Adipose tissue (tissue), 3 donors: ENCODE data around the gene MKRN2. TPM values are rescaled to one million over a fixed set of nuclear protein-coding genes. Genes with fewer than 3 reads are reported as not detected.

Source experiments
- H3K27ac ChIP-seq: one replicate; pipeline ENCODE4 v1.5.1; 2013; ENCODE audit warnings: low read depth, low read length
- WGBS, 3 donors: extraction: QIAGEN DNeasy Blood & Tissue Kit; methylation state at CpG; one replicate each; pipeline ENCODE4 v1.1.7; 2013; 5-methylcytosine and 5-hydroxymethylcytosine counted together
- polyA plus RNA-seq, 3 donors: library from polyadenylated mRNA; stranded (reverse); fragments of 200-250 nt; gene quantifications; one replicate each; pipeline ENCODE4 v1.2.3, GENCODE V29; 2013
- donor health status: healthy with polysubstance abuse.
- donor health status: Bipolar disorder and iron deficiency.
- donor health status: healthy.

MKRN2 gene
- polyA plus RNA-seq, 3 donors: 16.0 to 18.1 (median 17.9) TPM

DNA sequence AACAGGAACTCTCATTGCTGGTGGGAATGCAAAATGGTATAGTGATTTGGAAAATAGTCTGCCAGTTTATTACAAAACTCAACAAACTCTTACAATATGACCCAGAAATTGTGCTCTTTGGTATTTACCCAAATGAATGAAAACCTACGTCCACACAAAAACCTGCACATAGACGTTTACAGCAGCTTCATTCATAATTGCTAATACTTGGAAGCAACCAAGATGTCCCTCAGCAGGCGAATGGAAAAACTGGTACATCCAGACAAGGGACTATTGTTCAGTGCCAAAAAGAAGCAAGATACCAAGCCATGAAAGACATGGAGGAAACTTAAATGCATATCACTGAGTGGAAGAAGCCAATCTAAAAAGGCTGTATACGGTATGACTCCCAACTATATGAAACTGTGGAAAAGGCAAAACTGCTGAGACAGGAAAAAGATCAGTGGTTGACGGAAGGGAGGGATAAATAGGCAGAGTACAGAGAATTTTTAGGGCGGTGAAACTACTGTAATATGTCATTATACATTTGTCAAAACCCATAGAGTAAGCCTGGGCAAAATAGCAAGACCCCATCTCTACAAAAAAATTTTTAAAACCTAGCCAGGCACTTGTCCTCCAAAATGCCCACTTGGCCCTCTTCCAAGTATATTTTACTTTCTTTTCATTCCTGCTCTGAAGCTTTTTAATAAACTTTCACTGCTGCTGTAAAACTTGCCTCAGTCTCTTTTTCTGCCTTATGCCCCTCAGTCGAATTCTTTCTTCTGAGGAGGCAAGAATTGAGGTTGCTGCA is 6.7 kb upstream of the MKRN2 start:
- H3K27ac ChIP-seq: no peak overlapping the region
- 65 to 72% (median 69%) methylated on average over 7 of the region's 7 CpGs for WGBS, 3 donors

DNA sequence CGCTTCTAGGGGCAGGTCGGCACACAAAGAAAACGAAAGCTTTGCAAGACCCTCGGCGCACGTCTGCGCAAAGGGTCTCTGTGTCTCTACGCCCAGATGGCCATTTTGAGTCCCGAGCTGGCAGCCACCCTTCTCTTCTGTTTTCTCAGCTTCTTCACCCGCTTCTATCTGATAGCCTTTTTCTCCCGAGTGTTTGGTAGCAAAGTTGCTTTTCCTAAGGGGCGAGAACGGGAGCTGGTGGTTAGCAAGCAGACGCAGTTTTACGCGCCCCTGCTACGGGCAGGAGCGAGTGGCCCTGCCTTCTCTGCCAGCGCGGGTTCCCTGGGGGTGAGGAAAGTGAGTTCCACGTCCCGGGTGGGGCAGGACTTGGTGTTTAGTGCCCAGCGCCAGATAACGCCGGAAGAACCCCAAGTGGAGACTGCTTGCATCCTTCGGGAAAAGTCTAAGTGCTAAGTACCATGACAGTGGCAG is 2.9 kb upstream of the MKRN2 start:
- no peak overlapping the region for H3K27ac ChIP-seq
- 2 to 11% (median 3%) methylated on average over 26 of the region's 26 CpGs for WGBS, 3 donors

DNA sequence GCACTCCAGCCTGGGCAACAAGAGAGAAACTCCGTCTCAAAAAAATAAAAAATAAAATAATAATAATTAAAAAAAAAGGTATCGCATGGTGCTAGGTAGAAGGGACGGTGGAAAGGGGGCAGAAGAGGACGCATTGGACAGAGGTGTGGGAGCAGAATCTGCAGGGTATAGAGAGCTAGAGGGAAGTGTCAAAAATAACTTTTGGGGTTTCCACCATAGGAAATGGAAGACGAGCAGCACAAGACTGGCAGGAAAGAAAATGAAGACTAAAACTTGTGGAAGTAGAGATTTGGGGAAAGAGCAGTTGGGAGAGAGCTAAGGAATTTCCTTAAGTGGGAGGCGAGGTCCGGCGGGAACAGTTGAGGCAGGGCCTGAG is 585 bp upstream of the MKRN2 start:
- 1 to 3% (median 1%) methylated on average over 8 of the region's 8 CpGs for WGBS, 3 donors
- peak overlapping the region; percentile 71 for H3K27ac ChIP-seq

DNA sequence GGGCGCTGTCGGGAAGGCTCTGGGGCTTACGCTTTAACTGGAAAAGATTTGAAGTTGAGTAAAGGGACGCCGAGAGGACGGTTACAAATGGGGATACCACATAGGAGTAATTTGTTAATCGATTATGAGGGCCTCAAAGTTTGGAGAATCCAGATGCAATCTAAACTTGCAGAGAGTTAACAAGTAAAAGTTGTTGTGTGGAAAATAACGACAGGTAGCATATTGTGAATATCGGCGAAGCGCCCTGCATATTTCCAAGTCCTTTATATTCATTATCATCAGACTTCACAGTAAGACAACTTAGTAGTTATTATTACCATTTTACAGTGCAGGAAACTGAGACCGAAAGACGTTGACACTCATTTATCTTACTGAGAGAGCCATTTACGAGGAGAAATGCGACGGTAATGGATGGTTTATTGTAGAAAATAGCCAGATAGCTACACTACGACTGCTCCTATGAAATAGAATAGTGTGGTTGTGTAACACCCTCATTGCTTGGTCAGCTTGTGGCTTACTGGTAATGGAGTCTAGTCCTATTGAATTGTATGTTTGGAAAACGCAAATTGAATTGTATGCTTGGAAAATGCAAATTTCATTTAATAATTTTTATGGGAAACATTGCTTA is 700 bp downstream of the MKRN2 start:
- peak overlapping the region; percentile 93 for H3K27ac ChIP-seq
- WGBS, 3 donors: 1 to 2% (median 1%) methylated on average over 18 of the region's 18 CpGs

DNA sequence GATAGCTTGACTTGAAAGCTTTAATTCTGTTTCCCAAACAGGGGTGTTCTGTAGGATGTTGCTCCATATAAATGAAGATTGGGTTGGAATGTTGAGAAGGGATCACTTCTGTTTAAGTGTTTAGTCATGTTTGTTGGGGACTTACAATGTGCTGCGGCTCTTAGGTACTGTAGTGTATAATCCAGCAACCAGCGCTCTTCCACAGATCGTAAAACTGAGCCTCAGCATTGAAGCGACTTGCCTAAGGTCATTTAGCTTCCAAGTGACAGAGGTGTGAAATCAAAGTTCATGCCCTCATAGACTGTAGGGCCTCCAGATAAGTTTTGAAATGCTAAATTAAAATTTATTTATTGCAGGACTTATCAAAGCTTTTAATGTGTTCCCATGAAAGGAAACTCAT is 1.8 kb downstream of the MKRN2 start:
- 48 to 87% (median 78%) methylated on average over 4 of the region's 4 CpGs for WGBS, 3 donors
- H3K27ac ChIP-seq: no peak overlapping the region

DNA sequence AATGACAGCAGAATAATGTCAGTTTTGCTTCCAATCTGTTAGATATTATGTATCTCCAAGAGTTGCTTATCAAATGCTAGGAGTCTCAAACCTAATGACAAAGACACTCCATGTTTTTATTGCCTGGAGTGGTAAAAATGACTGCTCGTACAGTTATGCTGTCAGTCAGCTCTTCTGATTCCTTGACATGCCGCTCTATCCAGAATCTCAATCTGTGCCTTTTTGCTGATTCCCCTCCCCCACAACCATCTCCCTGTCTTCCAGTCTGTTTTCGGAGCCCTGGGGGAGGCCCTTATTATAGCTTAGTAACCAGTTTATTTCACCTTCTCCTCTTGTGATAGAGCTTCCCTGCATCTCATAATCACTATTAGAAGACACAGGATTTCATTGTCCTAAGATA is 2.6 kb downstream of the MKRN2 start:
- 66 to 85% (median 85%) methylated on average over 3 of the region's 3 CpGs for WGBS, 3 donors
- no peak overlapping the region for H3K27ac ChIP-seq

DNA sequence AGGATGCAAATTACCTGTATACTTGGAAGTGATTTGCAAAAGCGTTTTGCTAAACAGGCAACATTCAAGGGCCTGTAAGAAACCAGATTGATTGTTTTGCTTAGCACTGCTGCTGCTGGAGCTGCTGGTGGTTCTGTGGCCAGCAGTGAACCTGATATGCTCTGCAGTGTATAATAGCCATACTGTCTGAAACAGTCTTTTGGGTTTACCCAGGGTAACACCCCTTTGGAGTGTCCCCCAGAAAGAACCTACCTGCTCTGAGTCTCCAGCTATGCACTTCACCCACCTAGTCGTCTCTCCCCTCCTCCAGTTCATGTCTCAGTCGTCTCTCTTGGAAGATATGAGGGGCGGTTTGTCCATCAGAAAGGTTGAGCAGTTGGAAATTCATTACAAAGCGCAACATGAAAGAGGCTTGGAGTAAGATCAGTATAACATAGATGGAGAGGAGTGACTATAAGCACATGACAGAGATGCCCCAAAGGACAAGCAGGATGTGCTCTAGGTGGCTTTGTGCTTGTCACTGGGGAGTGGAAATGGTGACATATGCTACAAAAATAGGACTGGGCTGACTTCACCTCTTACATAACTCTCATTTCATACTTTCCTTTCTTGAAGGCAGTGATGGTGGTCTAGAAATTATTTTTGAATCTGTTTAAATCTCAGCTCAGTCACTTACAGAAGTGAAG is 3.8 kb downstream of the MKRN2 start:
- H3K27ac ChIP-seq: no peak overlapping the region
- WGBS, 3 donors: 63 to 83% (median 83%) methylated on average over 5 of the region's 5 CpGs

DNA sequence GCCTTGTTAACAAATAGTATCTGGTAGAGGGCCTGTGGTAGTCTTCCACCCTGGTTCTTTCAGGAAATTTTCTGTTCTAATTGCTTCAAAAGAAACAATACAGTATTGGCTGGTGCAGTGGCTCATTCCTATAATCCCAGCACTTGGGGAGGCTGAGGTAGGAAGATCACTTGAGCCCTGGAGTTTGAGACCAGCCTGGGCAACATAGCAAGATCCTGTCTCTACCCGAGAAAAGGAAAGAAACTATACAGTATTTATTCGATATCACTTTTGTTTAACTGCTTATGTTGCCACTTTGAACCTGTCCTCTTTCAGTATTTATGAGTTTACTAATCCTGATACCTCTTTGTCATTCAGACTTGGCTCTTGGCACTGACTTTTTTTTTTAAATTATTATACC is 4.5 kb downstream of the MKRN2 start:
- 58 to 84% (median 78%) methylated on average over 2 of the region's 2 CpGs for WGBS, 3 donors
- no peak overlapping the region for H3K27ac ChIP-seq

DNA sequence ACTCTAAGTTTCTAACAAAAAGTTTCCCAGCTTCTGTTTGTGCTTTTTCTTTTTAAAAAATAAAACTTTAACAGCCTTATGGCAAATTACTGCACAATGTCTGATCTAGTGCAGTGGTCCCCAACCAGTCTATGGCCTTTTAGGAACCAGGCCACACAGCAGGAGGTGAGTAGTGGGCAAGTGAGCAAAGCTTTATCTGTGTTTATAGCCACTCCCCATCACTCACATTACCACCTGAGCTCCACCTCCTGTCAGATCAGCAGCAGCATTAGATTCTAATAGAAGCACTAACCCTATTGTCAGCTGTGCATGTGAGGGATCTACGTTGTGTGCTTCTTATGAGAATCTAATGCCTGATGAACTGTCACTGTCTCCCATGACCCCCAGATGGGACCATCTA is 5.6 kb downstream of the MKRN2 start:
- no peak overlapping the region for H3K27ac ChIP-seq
- 48 to 79% (median 75%) methylated on average over 1 of the region's 1 CpG for WGBS, 3 donors

DNA sequence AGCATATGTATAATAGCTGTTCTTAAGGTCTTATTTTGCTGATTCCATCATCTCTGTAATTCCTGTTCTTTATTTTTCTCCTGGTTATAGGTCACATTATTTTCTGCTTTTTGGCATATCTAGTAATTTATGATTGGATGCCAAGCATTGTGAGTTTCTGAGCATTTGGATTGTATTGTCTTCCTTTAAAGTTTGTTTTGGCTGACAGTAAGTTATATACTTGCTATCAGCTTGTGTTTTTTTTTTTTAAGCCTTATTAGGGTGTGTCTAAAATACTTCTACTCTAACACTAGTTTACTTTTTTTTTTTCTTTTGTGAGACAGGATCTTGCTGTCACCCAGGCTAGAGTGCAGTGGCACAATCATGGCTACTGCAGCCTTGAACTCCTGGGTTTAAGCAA is 10.1 kb downstream of the MKRN2 start:
- H3K27ac ChIP-seq: no peak overlapping the region

DNA sequence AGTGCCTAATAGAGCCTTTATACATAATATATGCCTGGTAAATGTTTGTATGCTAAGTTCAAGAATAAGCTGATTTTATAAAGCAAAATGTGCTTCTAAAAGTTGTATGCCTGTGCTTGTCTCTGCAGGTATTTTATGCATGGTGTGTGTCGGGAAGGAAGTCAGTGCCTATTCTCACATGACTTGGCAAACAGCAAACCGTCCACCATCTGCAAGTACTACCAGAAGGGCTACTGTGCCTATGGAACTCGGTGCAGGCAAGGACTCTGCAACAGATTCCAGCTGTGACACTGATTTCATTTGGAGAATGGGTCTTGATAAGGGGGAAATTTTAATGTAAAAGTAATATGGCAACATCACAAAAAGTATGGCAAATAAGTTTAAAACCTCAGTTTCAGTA is 11.9 kb downstream of the MKRN2 start:
- 70 to 77% (median 74%) methylated on average over 3 of the region's 3 CpGs for WGBS, 3 donors
- no peak overlapping the region for H3K27ac ChIP-seq

DNA sequence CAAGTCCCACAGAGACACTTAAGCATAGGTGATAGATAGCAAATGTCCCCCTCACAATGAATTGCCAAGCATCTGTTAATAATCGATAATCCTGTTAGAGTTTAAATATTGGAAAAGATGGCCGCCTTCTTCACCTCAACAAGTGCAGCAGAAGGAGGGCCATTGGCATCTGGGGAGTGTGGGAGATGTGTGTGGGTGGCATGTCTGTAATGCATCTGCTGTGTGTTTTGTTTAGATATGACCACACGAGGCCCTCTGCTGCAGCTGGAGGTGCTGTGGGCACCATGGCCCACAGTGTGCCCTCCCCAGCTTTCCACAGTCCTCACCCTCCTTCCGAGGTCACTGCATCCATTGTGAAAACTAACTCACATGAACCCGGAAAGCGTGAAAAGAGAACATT is 12.9 kb downstream of the MKRN2 start:
- 77 to 92% (median 89%) methylated on average over 6 of the region's 6 CpGs for WGBS, 3 donors
- H3K27ac ChIP-seq: no peak overlapping the region

DNA sequence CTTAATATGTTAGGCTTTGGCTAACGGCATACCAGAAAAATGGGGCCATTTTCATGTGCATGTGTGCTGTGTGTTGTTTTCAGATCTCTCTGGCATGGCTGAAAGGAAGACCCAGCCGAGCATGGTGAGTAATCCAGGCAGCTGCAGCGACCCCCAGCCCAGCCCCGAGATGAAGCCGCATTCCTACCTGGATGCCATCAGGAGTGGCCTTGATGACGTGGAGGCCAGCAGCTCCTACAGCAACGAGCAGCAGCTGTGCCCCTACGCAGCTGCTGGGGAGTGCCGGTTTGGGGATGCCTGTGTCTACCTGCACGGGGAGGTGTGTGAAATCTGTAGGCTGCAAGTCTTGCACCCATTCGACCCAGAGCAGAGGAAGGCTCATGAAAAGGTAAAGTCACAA is 15.1 kb downstream of the MKRN2 start:
- 93 to 95% (median 95%) methylated on average over 11 of the region's 11 CpGs for WGBS, 3 donors
- H3K27ac ChIP-seq: no peak overlapping the region

DNA sequence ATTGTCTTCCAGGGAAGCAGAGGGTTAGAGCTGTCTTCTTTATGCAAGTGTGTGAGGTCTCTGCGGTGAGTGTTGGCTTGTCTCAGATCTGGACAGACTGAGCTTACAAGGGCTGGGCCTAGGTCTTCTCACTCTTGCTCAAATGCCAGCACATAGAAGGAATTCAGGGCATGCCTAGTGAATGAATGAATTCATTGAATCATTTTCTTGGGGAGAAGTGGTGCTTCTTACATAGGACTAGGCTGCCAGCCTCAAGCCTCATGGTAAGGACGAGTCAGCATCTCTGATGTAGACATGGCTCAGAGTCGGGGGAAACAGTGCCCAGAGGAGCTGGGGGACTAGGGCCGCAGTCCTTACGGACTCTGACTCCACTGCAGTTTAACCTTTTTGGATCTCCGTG is 17.2 kb downstream of the MKRN2 start:
- H3K27ac ChIP-seq: no peak overlapping the region
- 95 to 98% (median 96%) methylated on average over 6 of the region's 6 CpGs for WGBS, 3 donors

DNA sequence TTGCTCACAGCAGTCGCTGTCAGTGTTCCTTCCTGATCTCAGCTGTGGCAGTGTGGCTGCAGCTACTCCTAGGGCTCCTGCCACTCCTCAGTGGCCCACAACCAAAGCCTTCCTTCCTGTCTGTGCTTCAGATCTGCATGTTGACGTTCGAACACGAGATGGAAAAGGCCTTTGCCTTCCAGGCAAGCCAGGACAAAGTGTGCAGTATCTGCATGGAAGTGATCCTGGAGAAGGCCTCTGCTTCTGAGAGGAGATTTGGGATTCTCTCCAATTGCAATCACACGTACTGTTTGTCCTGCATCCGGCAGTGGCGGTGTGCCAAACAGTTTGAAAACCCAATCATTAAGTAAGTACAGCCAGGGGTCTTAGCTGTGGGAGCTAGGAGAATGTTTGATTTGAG is 17.8 kb downstream of the MKRN2 start:
- WGBS, 3 donors: 50 to 65% (median 60%) methylated on average over 7 of the region's 7 CpGs
- no peak overlapping the region for H3K27ac ChIP-seq

DNA sequence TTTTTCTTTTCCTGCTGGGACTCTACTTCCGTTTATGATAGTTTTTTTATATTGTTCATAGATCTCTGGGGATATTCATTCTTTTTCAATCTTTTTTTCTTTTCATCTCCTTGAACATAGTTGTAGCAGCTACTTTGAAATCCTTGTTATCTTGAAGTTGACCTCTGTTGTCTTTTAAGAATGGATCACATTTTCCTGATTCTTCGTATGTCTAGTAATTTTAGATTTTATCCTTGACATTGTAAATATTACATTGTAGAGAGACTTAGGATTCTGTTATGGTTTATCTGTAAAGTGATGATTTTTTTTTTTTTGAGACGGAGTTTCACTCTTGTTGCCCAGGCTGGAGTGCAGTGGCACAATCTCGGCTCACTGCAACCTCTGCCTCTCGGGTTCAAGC is 20.5 kb downstream of the MKRN2 start:
- WGBS, 3 donors: 93 to 95% (median 95%) methylated on average over 5 of the region's 5 CpGs
- H3K27ac ChIP-seq: no peak overlapping the region

DNA sequence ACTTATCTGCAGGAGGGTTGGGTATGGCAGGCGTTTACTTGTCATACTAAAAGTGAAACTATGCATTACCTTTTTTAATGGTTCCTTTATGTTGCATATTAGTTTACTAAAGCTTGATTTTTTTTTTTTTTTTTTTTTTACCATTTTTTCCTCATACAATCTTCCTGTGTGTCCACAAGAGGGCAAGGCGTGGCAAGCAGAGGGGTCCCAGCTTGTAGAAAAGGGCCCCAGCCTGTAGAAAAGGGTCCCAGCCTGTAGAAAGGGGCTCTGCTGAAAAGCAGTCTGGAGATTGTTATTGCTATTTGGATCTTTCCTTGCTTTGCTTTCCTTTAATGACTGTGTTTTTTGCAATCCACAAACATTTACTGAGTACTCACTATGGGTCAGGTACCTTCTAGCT is 21.9 kb downstream of the MKRN2 start:
- no peak overlapping the region for H3K27ac ChIP-seq
- 85 to 88% (median 86%) methylated on average over 2 of the region's 2 CpGs for WGBS, 3 donors

DNA sequence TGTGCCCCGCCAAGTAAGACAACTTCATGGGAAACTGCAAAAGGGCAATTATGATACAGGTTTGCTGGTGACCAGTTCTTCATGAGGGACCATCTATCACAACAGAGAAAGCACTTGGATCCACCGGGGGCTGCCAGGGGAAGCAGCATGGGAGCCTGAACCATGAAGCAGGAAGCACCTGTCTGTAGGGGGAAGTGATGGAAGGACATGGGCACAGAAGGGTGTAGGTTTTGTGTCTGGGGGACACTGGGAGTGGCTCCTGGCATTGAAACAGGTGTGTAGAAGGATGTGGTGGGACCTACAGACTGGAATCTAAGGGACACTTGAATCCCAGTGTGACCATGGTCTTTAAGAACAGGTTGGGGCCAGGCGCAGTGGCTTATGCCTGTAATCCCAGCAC is 22.6 kb downstream of the MKRN2 start:
- 77 to 91% (median 78%) methylated on average over 3 of the region's 3 CpGs for WGBS, 3 donors
- no peak overlapping the region for H3K27ac ChIP-seq

DNA sequence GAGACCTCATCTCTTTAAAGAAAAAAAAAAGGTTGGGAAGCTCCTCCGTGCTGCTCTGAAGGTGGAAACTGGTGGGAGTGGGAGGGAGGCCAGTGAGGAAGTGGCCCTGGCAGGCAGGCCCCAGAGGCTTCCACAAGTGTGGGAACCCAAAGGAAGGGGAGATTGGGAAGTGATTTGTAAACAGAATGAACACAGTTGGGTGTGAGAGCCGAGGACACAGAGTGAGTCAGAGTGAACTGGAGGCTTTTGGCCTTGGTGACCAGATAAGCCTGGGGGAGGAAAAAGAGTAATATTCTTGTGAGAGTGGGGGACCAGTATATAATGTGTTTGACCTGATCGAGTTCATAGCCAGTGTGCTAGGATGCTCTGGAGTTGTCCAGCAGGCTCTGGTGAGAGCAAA is 23.0 kb downstream of the MKRN2 start:
- H3K27ac ChIP-seq: no peak overlapping the region
- WGBS, 3 donors: 25 to 43% (median 38%) methylated on average over 3 of the region's 3 CpGs

DNA sequence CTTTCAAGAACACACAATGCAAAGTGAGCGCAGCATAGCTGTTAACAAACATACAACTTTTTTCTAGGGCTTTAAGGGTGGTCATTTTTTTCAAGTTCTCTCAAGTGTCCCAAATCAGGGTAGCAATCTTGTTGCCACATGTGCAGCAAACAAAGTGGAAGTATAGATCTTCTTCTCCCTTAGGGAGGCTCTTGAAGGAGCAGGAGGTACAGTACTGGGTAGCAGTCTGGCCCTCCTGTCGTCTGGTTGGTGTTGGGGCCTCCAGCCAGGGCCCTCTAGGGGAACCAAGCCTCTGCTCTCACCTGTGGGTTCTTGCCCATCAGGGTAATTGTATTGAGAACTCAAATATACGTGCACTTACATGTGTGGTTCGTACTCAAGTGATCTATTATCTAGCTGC is 25.8 kb downstream of the MKRN2 start:
- WGBS, 3 donors: 76 to 87% (median 86%) methylated on average over 4 of the region's 4 CpGs
- H3K27ac ChIP-seq: no peak overlapping the region
